Stimulated activated CD4-positive, alpha-beta T cell treated with anti-CD3 and anti-CD28 coated beads, Interleukin-2, amount 100 ng/mL, for 48 hours (primary cell): ENCODE results near the gene ZNF175.

Experiments
- DNase-seq, 2 donors: peaks; one replicate each; pipeline ENCODE4 v3.0.0-alpha.2; 2020

The ZNF175 gene

DNA sequence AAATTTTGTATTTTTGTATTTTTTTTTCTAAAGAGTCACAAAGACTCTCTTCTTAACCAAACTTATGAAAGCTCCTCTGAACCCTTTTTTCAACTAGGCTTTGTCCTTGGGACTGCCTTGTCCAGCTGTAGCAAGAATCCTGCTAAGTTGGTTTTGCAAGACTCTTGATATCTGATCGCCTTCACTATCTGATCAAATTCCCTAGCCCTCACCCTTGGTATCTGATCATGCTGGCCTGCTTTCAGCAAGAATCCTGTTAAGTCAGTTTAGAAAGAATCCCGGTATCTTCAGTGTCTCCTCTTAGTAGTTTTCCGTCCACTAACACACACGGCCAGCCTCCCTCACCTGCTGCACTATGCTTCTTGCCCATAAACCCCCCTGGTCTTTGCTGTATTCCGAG lies 61.0 kb downstream of the ZNF175 start:
- DNase-seq = no peak

DNA sequence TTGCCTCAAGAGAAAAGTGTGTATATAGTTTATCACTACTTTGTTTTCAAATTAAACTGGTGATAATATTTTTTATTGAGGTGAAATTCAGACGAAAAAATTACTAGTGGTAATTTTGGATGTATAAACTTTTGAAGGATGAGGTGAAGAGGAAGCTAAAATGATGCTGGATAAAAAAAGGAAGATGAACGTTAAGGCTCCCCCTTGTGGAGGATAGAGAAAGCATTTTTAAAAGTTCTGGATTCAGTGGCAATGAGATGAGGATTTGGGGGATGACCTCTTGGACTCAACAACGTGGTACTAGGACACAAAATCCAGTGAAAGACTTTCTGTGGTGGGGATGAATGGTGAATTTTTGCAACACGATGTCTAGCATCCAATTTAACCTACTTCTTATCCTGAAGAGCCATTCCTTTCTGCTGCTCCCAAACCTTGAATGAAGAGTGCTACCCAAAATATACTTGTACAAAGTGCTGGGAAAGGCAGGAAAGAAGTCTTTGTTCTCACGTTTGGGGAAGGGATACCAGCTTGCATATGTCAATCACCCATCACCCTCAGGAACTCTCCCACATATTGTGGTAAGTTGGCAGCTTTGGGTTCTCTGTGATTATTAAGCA lies 66.4 kb downstream of the ZNF175 start:
- no peak for DNase-seq

DNA sequence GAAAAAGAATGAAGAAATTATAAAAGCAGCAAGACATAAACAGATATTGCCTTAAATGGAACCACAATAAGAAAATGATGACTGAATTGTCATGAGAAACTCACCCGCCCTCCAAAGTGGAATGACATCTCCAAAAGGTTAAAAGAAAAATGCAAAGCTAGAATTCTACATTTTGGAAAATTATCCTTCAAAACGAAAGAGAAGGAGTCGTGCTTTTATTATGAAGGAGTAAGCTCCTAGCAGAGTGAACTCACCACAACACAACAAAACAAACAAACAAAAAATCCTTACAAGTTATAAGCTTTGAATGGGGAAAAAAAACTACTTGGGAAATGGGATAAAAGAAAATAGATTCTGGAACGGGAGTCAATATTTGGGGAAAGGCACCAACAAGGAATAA lies 68.8 kb downstream of the ZNF175 start:
- DNase-seq = no peak

DNA sequence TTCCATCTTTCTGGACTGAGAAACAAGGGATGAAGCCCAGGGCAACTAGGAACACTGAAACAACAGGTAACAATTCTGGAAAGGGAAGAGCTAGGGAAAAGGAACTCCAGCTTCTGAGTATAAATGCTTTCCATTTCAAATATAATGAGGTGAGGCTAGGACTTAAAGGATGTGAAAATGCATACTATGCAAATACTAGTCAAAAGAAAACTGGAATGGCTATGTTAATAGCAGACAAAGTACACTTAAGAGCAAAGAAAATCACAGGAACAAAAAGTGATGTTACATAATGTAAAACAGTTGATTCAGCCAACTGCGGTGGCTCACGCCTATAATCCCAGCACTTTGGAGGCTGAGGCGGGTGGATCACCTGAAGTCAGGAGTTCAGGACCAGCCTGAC lies 69.3 kb downstream of the ZNF175 start:
- DNase-seq = no peak

DNA sequence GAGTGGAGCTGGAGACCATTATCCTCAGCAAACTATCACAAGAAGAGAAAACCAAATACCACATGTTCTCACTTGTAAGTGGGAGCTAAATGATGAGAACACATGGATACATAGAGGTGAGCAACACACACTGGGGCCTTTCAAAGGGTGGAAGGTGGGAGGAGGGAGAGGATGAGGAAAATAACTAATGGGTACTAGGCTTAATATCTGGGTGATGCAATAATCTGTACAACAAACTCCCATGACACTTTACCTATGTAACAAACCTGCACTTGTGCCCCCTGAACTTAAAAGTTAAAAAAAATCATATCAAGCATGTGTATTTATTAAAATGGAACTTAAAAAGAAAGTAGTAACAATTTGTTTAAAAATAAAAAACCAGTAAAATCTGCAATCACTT lies 70.6 kb downstream of the ZNF175 start:
- DNase-seq = no peak
